ENCODE results near the gene DLG4. TPM values are rescaled to one million over a fixed set of nuclear protein-coding genes. Genes with fewer than 3 reads are reported as not detected.
"Not testable (repeated sequence)": the region's sequence is repeated elsewhere in the genome, so short reads cannot be mapped to it uniquely, and the experiment has no call there.

Gene DLG4
- total RNA-seq, 2 donors from 2014 or later: 3.3 to 8.3 TPM

- no peak for ATAC-seq
- no peak for DNase-seq (ENCODE audit: low spot score)
- Mint-ChIP-seq H3K36me3 (peaks cover 19% of the 10 kb centered on the region), H3K27me3 (no peaks in the 10 kb centered on the region), H3K27ac (peak overlapping the region in 1 of 2 donors; percentile 49), H3K4me3 (no peak overlapping the region), H3K9me3 (no peaks in the 10 kb centered on the region), H3K4me1 (ENCODE audit: low read depth in 2 of 2) (peaks cover 37 to 38% of the 10 kb centered on the region in 2 donors)
These were observed 34.9 kb upstream of the DLG4 start for GRCh38 chr17:7254511-7254910.

GRCh38 chr17:7253082-7253481, 33.4 kb upstream of the DLG4 start:
- Mint-ChIP-seq H3K27ac (peak overlapping the region; percentile 86 to 97), H3K4me1 (ENCODE audit: low read depth in 2 of 2) (peaks cover 41 to 46% of the 10 kb centered on the region in 2 donors), H3K36me3 (peaks cover 19% of the 10 kb centered on the region), H3K27me3 (no peaks in the 10 kb centered on the region), H3K4me3 (peak overlapping the region; percentile 94), H3K9me3 (no peaks in the 10 kb centered on the region)
- ATAC-seq (no peak), DNase-seq (ENCODE audit: low spot score) (no peak)

DNA sequence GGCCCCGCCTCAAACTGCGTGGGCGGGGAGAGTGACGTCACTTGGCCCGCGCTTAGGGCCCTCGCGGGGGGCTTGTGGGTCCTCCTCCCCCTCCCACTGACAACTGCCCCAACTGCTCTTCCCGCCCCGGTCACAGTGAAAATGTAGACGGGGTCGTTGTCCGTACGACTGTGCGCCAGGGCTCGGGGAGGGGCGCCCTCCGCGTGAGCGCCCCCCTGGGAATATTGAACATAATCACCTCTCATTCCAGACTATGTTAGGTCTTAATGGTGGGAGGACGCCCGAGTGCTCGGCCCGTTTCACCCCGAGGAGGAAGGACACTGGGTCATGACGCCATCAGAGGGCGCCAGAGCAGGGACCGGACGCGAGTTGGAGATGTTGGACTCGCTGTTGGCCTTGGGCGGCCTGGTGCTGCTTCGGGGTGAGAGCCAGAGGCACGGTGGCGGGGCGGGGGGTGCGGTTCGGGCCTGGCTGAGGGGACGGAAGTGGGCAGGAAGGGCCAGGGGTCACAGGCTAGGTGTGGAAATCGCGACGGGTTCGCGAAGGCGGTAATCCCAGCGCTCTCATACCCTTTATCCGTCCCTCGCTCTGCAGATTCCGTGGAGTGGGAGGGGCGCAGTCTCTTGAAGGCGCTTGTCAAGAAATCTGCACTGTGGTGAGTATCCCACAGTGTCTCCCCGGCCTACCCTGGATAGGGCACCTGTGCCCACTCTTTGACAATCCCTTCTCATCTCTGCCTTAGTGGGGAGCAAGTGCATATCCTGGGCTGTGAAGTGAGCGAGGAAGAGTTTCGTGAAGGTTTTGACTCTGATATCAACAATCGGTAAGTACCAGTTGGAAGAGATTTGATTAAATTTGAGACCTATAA, 32.8 kb upstream of the DLG4 start, which contains the start of gene ELP5:
ELP5 (plus strand) TSS at position 40 of the 868 bp plus-strand sequence; CDS start at position 376, 336 bp downstream.
- peak within 1 kb of the TSS; percentile 86 to 97 for H3K27ac Mint-ChIP-seq
- peak; percentile 93 for DNase-seq (ENCODE audit: low spot score)
- peak; percentile 79 to 80 for ATAC-seq
- peak within 1 kb of the TSS; percentile 94 for H3K4me3 Mint-ChIP-seq
- H3K27me3 Mint-ChIP-seq: no peaks in the 10 kb centered on the region
- H3K36me3 Mint-ChIP-seq: peaks cover 19% of the 10 kb centered on the region
- no peaks in the 10 kb centered on the region for H3K9me3 Mint-ChIP-seq
- peaks cover 41 to 46% of the 10 kb centered on the region in 2 donors for H3K4me1 Mint-ChIP-seq (ENCODE audit: low read depth in 2 of 2)

DNA sequence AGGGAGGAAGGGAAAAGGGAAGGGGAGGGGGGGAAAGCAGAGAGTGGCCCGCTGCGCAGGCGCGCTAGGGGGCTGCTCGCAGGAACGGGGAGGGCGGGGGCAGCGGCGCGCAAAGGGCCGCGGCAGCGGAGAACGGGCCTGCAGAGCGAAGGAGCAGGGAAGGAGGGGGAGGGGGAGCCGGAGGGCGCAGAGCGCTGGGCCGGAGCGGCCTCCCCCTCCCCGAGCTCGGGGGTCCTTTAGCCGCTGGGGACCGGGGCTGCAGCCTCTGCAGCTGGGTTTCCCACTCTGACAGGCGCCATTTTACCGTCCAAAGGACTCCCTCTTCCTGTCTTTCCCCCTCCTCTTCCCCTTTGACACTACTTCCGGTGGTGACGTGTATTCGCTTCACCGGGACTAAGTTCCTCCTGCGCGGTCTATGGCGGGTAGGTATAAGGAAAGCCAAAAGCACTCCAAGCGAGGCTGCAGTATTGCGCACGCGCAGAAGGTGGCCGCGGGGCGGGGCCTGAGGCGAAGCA, 32.1 kb upstream of the DLG4 start, which contains the start of gene CTDNEP1:
CTDNEP1 (minus strand) TSS at position 74 of the 515 bp plus-strand sequence. CDS start 438 bp downstream, outside the sequence.
- Mint-ChIP-seq H3K27me3 (no peaks in the 10 kb centered on the region), H3K4me1 (ENCODE audit: low read depth in 2 of 2) (peaks cover 41 to 47% of the 10 kb centered on the region in 2 donors)
- ATAC-seq: peak; percentile 95 to 97

GRCh38 chr17:7250695-7251627, 31.3 kb upstream of the DLG4 start:
- peaks cover 22% of the 10 kb centered on the region for H3K36me3 Mint-ChIP-seq
- ATAC-seq (peak; percentile 1 to 2), DNase-seq (ENCODE audit: low spot score) (no peak)
- H3K27me3 Mint-ChIP-seq: no peaks in the 10 kb centered on the region
- H3K9me3 Mint-ChIP-seq: no peaks in the 10 kb centered on the region
- peak overlapping the region; percentile 94 for H3K4me3 Mint-ChIP-seq
- H3K27ac Mint-ChIP-seq: peak overlapping the region; percentile 85 to 95
- H3K4me1 Mint-ChIP-seq (ENCODE audit: low read depth in 2 of 2): peaks cover 48 to 53% of the 10 kb centered on the region in 2 donors

More for the DNA sequence above, 32.1 kb upstream of the DLG4 start, which contains the start of gene CTDNEP1:
- Mint-ChIP-seq H3K36me3 (peaks cover 20% of the 10 kb centered on the region), H3K4me3 (peak within 1 kb of the TSS; percentile 94), H3K27ac (peak within 1 kb of the TSS; percentile 86 to 97), H3K9me3 (no peaks in the 10 kb centered on the region)
- peak; percentile 99 for DNase-seq (ENCODE audit: low spot score)

- ATAC-seq (no peak), DNase-seq (ENCODE audit: low spot score) (no peak)
- H3K9me3 Mint-ChIP-seq: no peaks in the 10 kb centered on the region
- H3K27me3 Mint-ChIP-seq: no peaks in the 10 kb centered on the region
- H3K4me3 Mint-ChIP-seq: peak overlapping the region; percentile 94
- H3K36me3 Mint-ChIP-seq: peaks cover 20% of the 10 kb centered on the region
- H3K4me1 Mint-ChIP-seq (ENCODE audit: low read depth in 2 of 2): peaks cover 48 to 52% of the 10 kb centered on the region in 2 donors
- peak overlapping the region; percentile 85 to 95 for H3K27ac Mint-ChIP-seq
These were observed 30.2 kb upstream of the DLG4 start for GRCh38 chr17:7249830-7250229.

DNA sequence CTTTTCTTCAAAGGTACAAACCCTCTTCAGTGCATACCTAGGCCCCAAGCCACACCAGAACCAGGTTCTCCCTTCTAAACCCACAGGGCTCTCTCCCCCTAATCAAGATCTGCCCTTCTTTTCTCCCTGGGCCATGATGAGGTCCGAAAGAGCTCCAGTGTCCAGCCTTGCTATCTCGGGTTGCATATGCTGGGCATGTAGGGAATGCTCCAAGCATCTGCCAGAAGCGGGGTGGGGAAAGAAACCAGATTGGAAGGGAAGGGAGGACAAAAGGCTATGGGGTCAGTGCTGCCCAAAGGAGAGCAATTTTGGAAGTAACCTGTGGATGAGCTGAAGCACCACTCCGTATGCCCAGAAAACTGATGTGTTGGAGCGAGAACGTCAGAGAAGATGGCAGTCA, 29.6 kb upstream of the DLG4 start:
- H3K36me3 Mint-ChIP-seq: peaks cover 16% of the 10 kb centered on the region
- H3K27ac Mint-ChIP-seq: peak overlapping the region; percentile 85 to 95
- ATAC-seq: no peak
- H3K27me3 Mint-ChIP-seq: no peaks in the 10 kb centered on the region
- H3K9me3 Mint-ChIP-seq: no peaks in the 10 kb centered on the region
- H3K4me1 Mint-ChIP-seq (ENCODE audit: low read depth in 2 of 2): peaks cover 48% of the 10 kb centered on the region in 2 donors
- H3K4me3 Mint-ChIP-seq: peak overlapping the region; percentile 94
- DNase-seq (ENCODE audit: low spot score): no peak

DNA sequence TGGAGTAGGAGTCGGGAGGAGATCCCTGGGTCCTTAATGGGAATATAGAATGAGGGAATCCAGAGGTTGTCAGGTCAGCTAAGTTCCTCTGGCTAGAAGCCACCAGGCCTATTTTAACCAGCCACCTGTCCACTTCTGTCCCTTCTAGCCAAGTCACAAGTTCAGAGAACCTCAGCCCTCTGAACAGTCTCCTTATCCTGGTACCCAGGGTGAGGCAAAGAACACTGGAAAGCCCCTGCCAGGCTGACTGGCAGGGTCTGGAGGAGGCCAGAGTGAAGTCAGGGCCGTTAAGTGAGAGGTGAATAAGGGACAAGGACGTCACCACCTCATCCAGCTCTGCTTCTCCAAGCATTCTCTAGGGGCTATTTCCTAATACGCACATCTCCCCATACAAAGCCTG, 29.2 kb upstream of the DLG4 start:
- Mint-ChIP-seq H3K4me3 (peak overlapping the region; percentile 94), H3K9me3 (no peaks in the 10 kb centered on the region), H3K36me3 (peaks cover 16% of the 10 kb centered on the region), H3K27ac (peak overlapping the region; percentile 85 to 95), H3K27me3 (no peaks in the 10 kb centered on the region), H3K4me1 (ENCODE audit: low read depth in 2 of 2) (peaks cover 44 to 45% of the 10 kb centered on the region in 2 donors)
- no peak for DNase-seq (ENCODE audit: low spot score)
- ATAC-seq: no peak

DNA sequence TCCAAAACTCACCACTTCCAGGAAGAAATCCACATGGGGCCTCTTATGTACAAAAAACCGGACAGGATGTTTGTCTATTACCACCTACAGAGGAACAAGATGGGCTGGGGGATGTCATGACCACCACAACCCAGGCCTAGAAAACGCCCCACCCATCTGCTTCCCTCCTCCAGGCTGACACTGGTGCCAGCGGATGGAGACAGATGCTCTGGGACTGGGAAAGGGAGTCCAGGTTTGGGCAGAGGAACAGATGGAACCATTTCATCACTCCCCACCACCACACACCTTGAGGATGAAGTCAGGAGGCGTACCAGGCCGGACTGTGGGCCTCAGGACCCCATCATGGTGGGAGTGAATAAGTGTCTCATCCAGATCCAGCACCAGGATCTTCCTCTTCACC, 27.1 kb upstream of the DLG4 start:
- no peak for ATAC-seq
- peaks cover 42 to 47% of the 10 kb centered on the region in 2 donors for H3K4me1 Mint-ChIP-seq (ENCODE audit: low read depth in 2 of 2)
- peak overlapping the region in 1 of 2 donors; percentile 69 for H3K27ac Mint-ChIP-seq
- H3K9me3 Mint-ChIP-seq: no peaks in the 10 kb centered on the region
- no peaks in the 10 kb centered on the region for H3K27me3 Mint-ChIP-seq
- peaks cover 9% of the 10 kb centered on the region for H3K36me3 Mint-ChIP-seq
- no peak for DNase-seq (ENCODE audit: low spot score)
- no peak overlapping the region for H3K4me3 Mint-ChIP-seq

DNA sequence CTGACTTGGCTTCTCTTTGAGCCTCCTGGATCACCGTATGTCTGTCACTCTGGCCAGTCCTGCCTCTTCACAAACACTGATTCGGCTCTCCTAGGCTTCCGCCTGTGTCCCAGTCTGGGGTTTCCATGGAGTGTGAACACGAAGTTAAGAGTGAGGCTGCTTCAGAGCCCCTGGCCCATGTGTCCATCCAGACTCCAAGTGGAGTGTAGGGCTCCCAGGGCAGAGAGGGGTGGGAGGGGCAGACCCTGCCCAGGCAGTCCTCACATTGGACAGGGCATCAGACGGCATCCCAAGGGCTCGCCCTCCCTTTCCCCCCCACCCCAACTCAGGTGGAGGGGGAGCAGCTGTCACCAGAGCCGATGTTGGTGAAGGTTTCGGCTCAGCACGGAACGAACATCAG, 24.2 kb upstream of the DLG4 start:
- Mint-ChIP-seq H3K27ac (peak overlapping the region; percentile 87 to 95), H3K36me3 (peaks cover 21% of the 10 kb centered on the region), H3K4me3 (peak overlapping the region; percentile 88), H3K4me1 (ENCODE audit: low read depth in 2 of 2) (peaks cover 39 to 48% of the 10 kb centered on the region in 2 donors)
- not testable (repeated sequence) for DNase-seq (ENCODE audit: low spot score); H3K27me3 Mint-ChIP-seq; ATAC-seq; H3K9me3 Mint-ChIP-seq

DNA sequence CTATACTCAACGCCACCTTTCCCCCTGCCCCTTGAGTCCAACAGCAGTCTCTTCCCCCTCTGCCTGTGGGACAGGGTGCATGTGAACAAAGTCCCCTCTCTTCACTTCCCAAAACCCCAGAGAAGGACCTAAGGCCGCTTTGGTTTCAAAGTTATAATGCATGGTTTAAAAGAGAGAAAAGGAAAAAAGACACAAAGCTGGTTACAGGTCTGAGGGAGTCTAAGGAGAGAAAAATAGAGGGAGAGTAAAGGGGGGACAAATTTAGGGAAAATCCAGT, 23.8 kb upstream of the DLG4 start:
- no peak for ATAC-seq
- H3K9me3 Mint-ChIP-seq: no peaks in the 10 kb centered on the region
- H3K4me1 Mint-ChIP-seq (ENCODE audit: low read depth in 2 of 2): peaks cover 37 to 45% of the 10 kb centered on the region in 2 donors
- peak overlapping the region; percentile 87 to 95 for H3K27ac Mint-ChIP-seq
- no peak for DNase-seq (ENCODE audit: low spot score)
- peaks cover 21% of the 10 kb centered on the region for H3K36me3 Mint-ChIP-seq
- peak overlapping the region; percentile 88 for H3K4me3 Mint-ChIP-seq
- no peaks in the 10 kb centered on the region for H3K27me3 Mint-ChIP-seq

- Mint-ChIP-seq H3K9me3 (no peaks in the 10 kb centered on the region), H3K4me1 (ENCODE audit: low read depth in 2 of 2) (peaks cover 36 to 45% of the 10 kb centered on the region in 2 donors), H3K36me3 (peaks cover 21% of the 10 kb centered on the region), H3K27me3 (no peaks in the 10 kb centered on the region), H3K27ac (peak overlapping the region; percentile 87 to 95), H3K4me3 (peak overlapping the region; percentile 88)
- DNase-seq (ENCODE audit: low spot score) (peak; percentile 95), ATAC-seq (peak; percentile 70 to 78)
These were observed 23.2 kb upstream of the DLG4 start for GRCh38 chr17:7242717-7243452.

All from natural killer cell treated with Interleukin-12 subunit alpha and Interleukin-12 subunit beta and Interleukin-15 and Interleukin-18, amount 100 ng/mL, for 72 hours (primary cell).